CD14-positive monocyte (primary cell): Measurements from ENCODE around the gene SGCD. TPM values are rescaled to one million over a fixed set of nuclear protein-coding genes. Genes with fewer than 3 reads are reported as not detected.

Experiments used
- DNase-seq, 3 donors: peaks; one replicate each; pipeline ENCODE4 v3.0.0-alpha.2; 2011 to 2022
- H2AFZ ChIP-seq: 2 replicates; pipeline ENCODE4 v1.6.0; 2012; ENCODE audit warnings: mild to moderate bottlenecking, low read depth, low read length, inconsistent platforms; ENCODE audit not compliant: insufficient read depth, poor library complexity, severe bottlenecking
- H3K27ac ChIP-seq, 2 donors: 1 replicate in 1 of 2; 2 replicates in 1 of 2; pipeline ENCODE4 v1.5.1; 2012 to 2013; ENCODE audit warnings: low read length in 2 of 2, control low read depth in 1 of 2, inconsistent platforms in 1 of 2, low read depth in 1 of 2, mild to moderate bottlenecking in 1 of 2
- H3K27me3 ChIP-seq, 2 donors: one replicate each; pipeline versions ENCODE4 v1.6.0 to v1.6.1; 2011 to 2013; ENCODE audit warnings: low read length in 2 of 2; ENCODE audit not compliant: control insufficient read depth in 2 of 2, insufficient read depth in 2 of 2
- H3K36me3 ChIP-seq, 2 donors: replicated peaks in 1 of 2; 1 replicate in 1 of 2; 2 replicates in 1 of 2; pipeline versions ENCODE4 v1.5.1 to v1.6.1; 2012 to 2013; ENCODE audit warnings: low read length in 2 of 2, control low read depth in 1 of 2, inconsistent platforms in 1 of 2, mild to moderate bottlenecking in 1 of 2; ENCODE audit not compliant: insufficient read depth in 2 of 2, control insufficient read depth in 1 of 2
- H3K4me1 ChIP-seq, 2 donors: 1 replicate in 1 of 2; 2 replicates in 1 of 2; pipeline versions ENCODE4 v1.5.1 to v1.6.1; 2012 to 2013; ENCODE audit warnings: low read length in 2 of 2, control low read depth in 1 of 2, inconsistent platforms in 1 of 2, mild to moderate bottlenecking in 1 of 2, moderate library complexity in 1 of 2; ENCODE audit not compliant: insufficient read depth in 2 of 2, control insufficient read depth in 1 of 2
- H3K4me2 ChIP-seq: replicated peaks from 2 replicates; pipeline ENCODE3; 2012; ENCODE audit warnings: low read length, moderate library complexity, mild to moderate bottlenecking; ENCODE audit not compliant: poor library complexity, severe bottlenecking; ENCODE audit errors: extremely low read depth
- H3K4me3 ChIP-seq, 3 experiments: fragments of 200-600 bp in 1 of 3; sonication (generic) in 1 of 3; replicated peaks in 1 of 3; 1 replicate in 2 of 3; 2 replicates in 1 of 3; pipeline ENCODE4 v1.5.1; 2011 to 2013; ENCODE audit warnings: low read length in 3 of 3, mild to moderate bottlenecking in 3 of 3, control low read depth in 2 of 3, low read depth in 2 of 3, inconsistent platforms in 1 of 3, moderate library complexity in 1 of 3
- H3K79me2 ChIP-seq: 2 replicates; pipeline ENCODE4 v1.6.0; 2012; ENCODE audit warnings: mild to moderate bottlenecking, control low read depth, inconsistent platforms, low read length, moderate library complexity; ENCODE audit not compliant: insufficient read depth
- H3K9ac ChIP-seq: 2 replicates; pipeline ENCODE4 v1.6.0; 2017; ENCODE audit warnings: low read length, mild to moderate bottlenecking; ENCODE audit not compliant: insufficient read depth, poor library complexity, severe bottlenecking
- H3K9me3 ChIP-seq, 2 donors: replicated peaks in 1 of 2; 1 replicate in 1 of 2; 2 replicates in 1 of 2; pipeline versions ENCODE4 v1.5.1 to v1.6.1; 2012 to 2013; ENCODE audit warnings: low read length in 2 of 2, control low read depth in 1 of 2; ENCODE audit not compliant: control insufficient read depth in 1 of 2, insufficient read depth in 1 of 2
- H4K20me1 ChIP-seq: 2 replicates; pipeline ENCODE4 v1.6.0; 2012; ENCODE audit warnings: mild to moderate bottlenecking, low read length, control low read depth, moderate library complexity; ENCODE audit not compliant: insufficient read depth
- H3K27ac Mint-ChIP-seq, 7 donors: one replicate each; pipeline ENCODE4 v1.8.0; 2020; ENCODE audit warnings: mild to moderate bottlenecking in 7 of 7, mixed read lengths in 7 of 7, moderate library complexity in 6 of 7, inconsistent platforms in 2 of 7
- H3K27me3 Mint-ChIP-seq, 3 donors: one replicate each; pipeline ENCODE4 v1.8.0; 2021 to 2022; ENCODE audit warnings: low read depth in 3 of 3, mild to moderate bottlenecking in 3 of 3, mixed read lengths in 3 of 3, moderate library complexity in 3 of 3, inconsistent platforms in 1 of 3
- H3K36me3 Mint-ChIP-seq, 2 donors: one replicate each; pipeline ENCODE4 v1.8.0; 2020; ENCODE audit warnings: mixed read lengths in 2 of 2, inconsistent platforms in 1 of 2, mild to moderate bottlenecking in 1 of 2
- H3K4me1 Mint-ChIP-seq: one replicate; pipeline ENCODE4 v1.8.0; 2020; ENCODE audit warnings: mild to moderate bottlenecking, mixed read lengths
- H3K4me3 Mint-ChIP-seq, 2 donors: one replicate each; pipeline ENCODE4 v1.8.0; 2020; ENCODE audit warnings: mild to moderate bottlenecking in 2 of 2, mixed read lengths in 2 of 2, moderate library complexity in 1 of 2
- H3K9me3 Mint-ChIP-seq, 7 donors: one replicate each; pipeline ENCODE4 v1.8.0; 2020 to 2022; ENCODE audit warnings: mixed read lengths in 7 of 7, mild to moderate bottlenecking in 6 of 7, moderate library complexity in 6 of 7, inconsistent platforms in 2 of 7
- CTCF ChIP-seq: fragments of 200-600 bp; IDR thresholded peaks from one replicate; pipeline ENCODE4 v1.8.0; 2022; ENCODE audit warnings: antibody characterized with exemption, mild to moderate bottlenecking
- WGBS: methylation state at CpG from one replicate; pipeline ENCODE4 v1.1.5; 2013; ENCODE audit warnings: missing lambda C conversion rate; ENCODE audit not compliant: insufficient coverage; 5-methylcytosine and 5-hydroxymethylcytosine counted together
- intact Hi-C, 2 donors: fragments of 100-400 bp; cut with micrococcal nuclease; formaldehyde crosslinking; loops; one replicate each; pipeline versions ENCODE4 v1.15.0 to v1.15.1; 2023
- polyA plus RNA-seq, 3 donors: library from polyadenylated mRNA; depleted of rRNA in 1 of 3; unstranded in 2 of 3; stranded (reverse) in 1 of 3; fragments of 300-500 nt in 2 of 3; fragments of >200 nt in 1 of 3; fragmentation: Illumina TruSeq in 2 of 3; gene quantifications; 1 replicate in 2 of 3; 2 replicates in 1 of 3; pipeline ENCODE4 v1.2.3, GENCODE V29; 2012 to 2021

Gene SGCD
- polyA plus RNA-seq, 3 donors = not detected

GRCh38 chr5:156387391-156387790, 60.4 kb downstream of the SGCD start:
- Histone ChIP-seq H3K4me3 (no peak overlapping the region), H3K9ac (no peak overlapping the region), H2AFZ (no peak overlapping the region), H3K9me3 (no peaks in the 10 kb centered on the region), H4K20me1 (no peaks in the 10 kb centered on the region), H3K27me3 (no peaks in the 10 kb centered on the region), H3K27ac (no peak overlapping the region), H3K79me2 (no peaks in the 10 kb centered on the region), H3K4me2 (no peak overlapping the region), H3K4me1 (no peaks in the 10 kb centered on the region), H3K36me3 (no peaks in the 10 kb centered on the region)
- Mint-ChIP-seq H3K4me3 (no peak overlapping the region), H3K36me3 (no peaks in the 10 kb centered on the region), H3K9me3 (peaks cover 0 to 8% (median 1%) of the 10 kb centered on the region in 7 donors), H3K4me1 (no peaks in the 10 kb centered on the region), H3K27ac (no peak overlapping the region), H3K27me3 (no peaks in the 10 kb centered on the region)
- TF ChIP-seq CTCF = no peak
- no peak for DNase-seq
- intact Hi-C loops = no loop called here

- Histone ChIP-seq H3K27me3 (no peaks in the 10 kb centered on the region), H3K4me2 (no peak overlapping the region), H3K36me3 (no peaks in the 10 kb centered on the region), H3K4me3 (no peak overlapping the region), H3K4me1 (no peaks in the 10 kb centered on the region), H2AFZ (no peak overlapping the region), H3K27ac (no peak overlapping the region), H3K9me3 (peaks cover 0 to 3% of the 10 kb centered on the region in 2 donors), H3K9ac (no peak overlapping the region), H4K20me1 (no peaks in the 10 kb centered on the region), H3K79me2 (no peaks in the 10 kb centered on the region)
- peaks cover 0 to 7% (median 1%) of the 10 kb centered on the region in 7 donors for H3K9me3 Mint-ChIP-seq
- H3K27ac Mint-ChIP-seq = no peak overlapping the region
- DNase-seq = no peak
- H3K36me3 Mint-ChIP-seq = no peaks in the 10 kb centered on the region
- intact Hi-C loops = no loop called here
- no peaks in the 10 kb centered on the region for H3K4me1 Mint-ChIP-seq
- 56% methylated on average over 2 of the region's 2 CpGs for WGBS
- no peak for TF ChIP-seq CTCF
- no peak overlapping the region for H3K4me3 Mint-ChIP-seq
- no peaks in the 10 kb centered on the region for H3K27me3 Mint-ChIP-seq
Measured at GRCh38 chr5:156388233-156388632, 61.3 kb downstream of the SGCD start.
